HEK293 (cell line): ENCODE measurements around the gene STK32C.

Experiments
- CTCF ChIA-PET: fragments of 350-600 bp; formaldehyde crosslinking; extraction: SDS; loops from one replicate; lab custom pipeline; 2021; ENCODE audit warnings: antibody characterized with exemption; lab: Yijun Ruan, JAX
- POLR2A ChIA-PET: fragments of 300-600 bp; formaldehyde crosslinking; extraction: SDS; loops from one replicate; lab custom pipeline; 2020; ENCODE audit warnings: antibody characterized with exemption, inconsistent platforms; lab: Yijun Ruan, JAX
- H3K27ac ChIP-seq: fragments of 200-500 bp; sonication (Bioruptor generic); 2 replicates; pipeline ENCODE4 v1.5.1; 2014; ENCODE audit warnings: low read depth, low read length, control low read depth, inconsistent platforms; ENCODE audit errors: extremely low read depth
- H3K36me3 ChIP-seq, 2 experiments: fragments of 200-500 bp in 1 of 2; sonication (Bioruptor generic) in 1 of 2; 1 replicate in 1 of 2; 2 replicates in 1 of 2; pipeline ENCODE4 v1.5.1; 2014 to 2017; ENCODE audit warnings: inconsistent platforms in 2 of 2, low read length in 2 of 2; ENCODE audit not compliant: control insufficient read depth in 2 of 2, insufficient read depth in 1 of 2
- H3K4me1 ChIP-seq: fragments of 200-500 bp; sonication (Bioruptor generic); 2 replicates; pipeline ENCODE4 v1.5.1; 2014; ENCODE audit warnings: mild to moderate bottlenecking, low read length, inconsistent platforms; ENCODE audit not compliant: control insufficient read depth, insufficient read depth
- H3K4me3 ChIP-seq: 2 replicates; pipeline ENCODE4 v1.5.1; 2011; ENCODE audit warnings: low read depth, mild to moderate bottlenecking, control low read depth, low read length, moderate library complexity
- H3K9me3 ChIP-seq: fragments of 200-500 bp; sonication (Bioruptor generic); 2 replicates; pipeline ENCODE4 v1.5.1; 2014; ENCODE audit warnings: low read depth, low read length, inconsistent platforms; ENCODE audit not compliant: control insufficient read depth, insufficient read depth
- EGR2 ChIP-seq: fragments of 450-650 bp; formaldehyde crosslinking; IDR thresholded peaks from 2 replicates; pipeline ENCODE4 v1.5.1; 2016; ENCODE audit warnings: low read depth, missing biosample characterization, missing genetic modification characterization
- ELK4 ChIP-seq: IDR thresholded peaks from 2 replicates; pipeline ENCODE4 v1.6.1; 2011; ENCODE audit warnings: mild to moderate bottlenecking, low read depth, low read length, borderline replicate concordance
- GLIS1 ChIP-seq: fragments of 450-650 bp; formaldehyde crosslinking; IDR thresholded peaks from 2 replicates; pipeline ENCODE4 v1.5.1; 2016; ENCODE audit warnings: missing biosample characterization, missing genetic modification characterization
- IKZF3 ChIP-seq: fragments of 450-650 bp; IDR thresholded peaks from 2 replicates; pipeline ENCODE4 v1.5.0; 2018; ENCODE audit warnings: missing biosample characterization, mild to moderate bottlenecking, missing genetic modification characterization, moderate library complexity
- KLF9 ChIP-seq: fragments of 450-650 bp; formaldehyde crosslinking; IDR thresholded peaks from 2 replicates; pipeline ENCODE4 v1.5.1; 2016; ENCODE audit warnings: missing biosample characterization, missing genetic modification characterization, low read depth
- MYNN ChIP-seq: fragments of 450-650 bp; formaldehyde crosslinking; IDR thresholded peaks from 2 replicates; pipeline ENCODE4 v1.5.1; 2016; ENCODE audit warnings: missing biosample characterization, missing genetic modification characterization, borderline replicate concordance
- RBAK ChIP-seq: fragments of 450-650 bp; formaldehyde crosslinking; IDR thresholded peaks from 2 replicates; pipeline ENCODE4 v1.5.1; 2016; ENCODE audit warnings: missing biosample characterization, missing genetic modification characterization
- SCRT2 ChIP-seq: fragments of 450-650 bp; formaldehyde crosslinking; IDR thresholded peaks from 2 replicates; pipeline ENCODE4 v1.5.1; 2016; ENCODE audit warnings: missing biosample characterization, missing genetic modification characterization
- ZBTB7A ChIP-seq: fragments of 450-650 bp; formaldehyde crosslinking; IDR thresholded peaks from 2 replicates; pipeline ENCODE4 v1.5.1; 2016; ENCODE audit warnings: low read depth, missing biosample characterization, missing genetic modification characterization
- ZFHX2 ChIP-seq: fragments of 450-650 bp; formaldehyde crosslinking; conservative IDR thresholded peaks from 2 replicates; pipeline ENCODE4 v1.5.1; 2016; ENCODE audit warnings: missing biosample characterization, missing genetic modification characterization
- ZNF114 ChIP-seq: fragments of 450-650 bp; formaldehyde crosslinking; IDR thresholded peaks from 2 replicates; pipeline ENCODE4 v1.5.0; 2017; ENCODE audit warnings: missing biosample characterization, missing genetic modification characterization
- ZNF132 ChIP-seq: fragments of 450-650 bp; formaldehyde crosslinking; IDR thresholded peaks from 2 replicates; pipeline ENCODE4 v1.5.1; 2017; ENCODE audit warnings: missing biosample characterization, missing genetic modification characterization, borderline replicate concordance
- ZNF2 ChIP-seq: fragments of 450-650 bp; formaldehyde crosslinking; IDR thresholded peaks from 2 replicates; pipeline ENCODE4 v1.5.1; 2016; ENCODE audit warnings: missing biosample characterization, missing genetic modification characterization
- ZNF24 ChIP-seq: fragments of 450-650 bp; formaldehyde crosslinking; IDR thresholded peaks from 2 replicates; pipeline ENCODE4 v1.5.1; 2016; ENCODE audit warnings: missing biosample characterization, missing genetic modification characterization
- ZNF266 ChIP-seq: fragments of 450-650 bp; formaldehyde crosslinking; IDR thresholded peaks from 2 replicates; pipeline ENCODE4 v1.5.1; 2016; ENCODE audit warnings: missing biosample characterization, missing genetic modification characterization, low read depth
- ZNF274 ChIP-seq, 2 experiments: fragments of 200-500 bp in 1 of 2; fragments of 450-650 bp in 1 of 2; sonication (Bioruptor generic) in 1 of 2; formaldehyde crosslinking in 1 of 2; IDR thresholded peaks; 2 replicates each; pipeline versions ENCODE4 v1.5.1 to v1.6.1; 2014 to 2016; ENCODE audit warnings: borderline replicate concordance in 1 of 2, inconsistent platforms in 1 of 2, low read length in 1 of 2, missing biosample characterization in 1 of 2, missing genetic modification characterization in 1 of 2
- ZNF366 ChIP-seq: fragments of 450-650 bp; formaldehyde crosslinking; conservative IDR thresholded peaks from 2 replicates; pipeline ENCODE4 v1.5.1; 2016; ENCODE audit warnings: missing biosample characterization, missing genetic modification characterization
- ZNF398 ChIP-seq: fragments of 450-650 bp; formaldehyde crosslinking; IDR thresholded peaks from 2 replicates; pipeline ENCODE4 v1.5.1; 2017; ENCODE audit warnings: missing biosample characterization, missing genetic modification characterization

The STK32C gene

GRCh38 chr10:132273304-132273944, 34.3 kb downstream of the STK32C start:
- peak; percentile 41; the same call in 1 of the 2 replicates for TF ChIP-seq ZNF366 (tag by site-specific recombination)
- 0 out of 2 replicates have a peak, but pooled peaks have one; percentile 28 for TF ChIP-seq ZNF24 (tag by site-specific recombination)
- no peak for TF ChIP-seq GLIS1 (tag by site-specific recombination)
- no peak for TF ChIP-seq MYNN (tag by site-specific recombination)
- TF ChIP-seq KLF9 (tag by site-specific recombination): no peak
- CTCF ChIA-PET: no interaction called here
- H3K4me3 ChIP-seq: no peak overlapping the region
- no peaks in the 10 kb centered on the region for H3K9me3 ChIP-seq
- POLR2A ChIA-PET: no interaction called here
- no peaks in the 10 kb centered on the region for H3K36me3 ChIP-seq
- H3K27ac ChIP-seq: no peak overlapping the region
- H3K4me1 ChIP-seq: no peaks in the 10 kb centered on the region

GRCh38 chr10:132272231-132272971, 35.3 kb downstream of the STK32C start:
- no peak overlapping the region for H3K4me3 ChIP-seq
- H3K9me3 ChIP-seq: no peaks in the 10 kb centered on the region
- no peak overlapping the region for H3K27ac ChIP-seq
- POLR2A ChIA-PET: no interaction called here
- TF ChIP-seq ZFHX2 (peak; percentile 21; the same call in 1 of the 2 replicates), ZNF266 (no peak), ZNF114 (tag by site-specific recombination) (no peak), EGR2 (tag by site-specific recombination) (peak; percentile 47; the same call in 1 of the 2 replicates), ZNF132 (tag by site-specific recombination) (no peak), IKZF3 (tag by site-specific recombination) (no peak), ZNF398 (tag by site-specific recombination) (no peak), ZNF274 (IDR thresholded peaks at IDR 0.05; ENCODE audit: low read length) (no peak), ZNF274 (tag by site-specific recombination; IDR thresholded peaks at IDR 0.05; ENCODE audit: borderline replicate concordance) (no peak), RBAK (tag by site-specific recombination) (no peak), ELK4 (no peak), SCRT2 (no peak), ZBTB7A (tag by site-specific recombination) (no peak), ZNF2 (tag by site-specific recombination) (no peak)
- no peaks in the 10 kb centered on the region for H3K36me3 ChIP-seq
- no peaks in the 10 kb centered on the region for H3K4me1 ChIP-seq
- CTCF ChIA-PET: interaction anchor here (0.5 to 0.6 kb wide), 2 partner anchors 129 to 250 kb away, joined by 3 read pairs; no protein-coding TSS in a partner anchor
